C4-2B (cell line): ENCODE measurements around the gene SLC16A1.

Experiments
- CTCF ChIP-seq: fragments of 450-650 bp; conservative IDR thresholded peaks from 2 replicates; pipeline ENCODE4 v1.5.1; 2017; ENCODE audit warnings: mild to moderate bottlenecking
- ZFX ChIP-seq: fragments of 450-650 bp; IDR thresholded peaks from 2 replicates; pipeline ENCODE4 v1.6.1; 2017

GRCh38 chr1:112973788-112974187 is 17.8 kb upstream of the SLC16A1 start:
- TF ChIP-seq CTCF (no peak), ZFX (no peak)
